ENCODE results near the gene KCTD16.

The KCTD16 gene

GRCh38 chr5:144210655-144211054 is 40.0 kb downstream of the KCTD16 start:
- no peaks in the 10 kb centered on the region for H3K27me3 ChIP-seq (ENCODE audit: insufficient read depth, low read depth, severe bottlenecking)
- no peak overlapping the region for H3K27ac ChIP-seq
- H3K9me3 ChIP-seq (ENCODE audit: severe bottlenecking): no peaks in the 10 kb centered on the region
- DNase-seq: no peak
- no peak for TF ChIP-seq CTCF (IDR thresholded peaks at IDR 0.05; ENCODE audit: low read depth, low read length)
- H3K36me3 ChIP-seq: no peaks in the 10 kb centered on the region
- H3K4me3 ChIP-seq (ENCODE audit: low read depth, low read length): no peak overlapping the region

GRCh38 chr5:144219869-144220268 is 49.2 kb downstream of the KCTD16 start:
- no peaks in the 10 kb centered on the region for H3K36me3 ChIP-seq
- TF ChIP-seq CTCF (IDR thresholded peaks at IDR 0.05; ENCODE audit: low read depth, low read length): no peak
- H3K27me3 ChIP-seq (ENCODE audit: insufficient read depth, low read depth, severe bottlenecking): no peaks in the 10 kb centered on the region
- H3K9me3 ChIP-seq (ENCODE audit: severe bottlenecking): no peaks in the 10 kb centered on the region
- DNase-seq: no peak
- no peak overlapping the region for H3K27ac ChIP-seq
- no peak overlapping the region for H3K4me3 ChIP-seq (ENCODE audit: low read depth, low read length)

- H3K9me3 ChIP-seq (ENCODE audit: severe bottlenecking): no peaks in the 10 kb centered on the region
- no peak overlapping the region for H3K4me3 ChIP-seq (ENCODE audit: low read depth, low read length)
- no peak for TF ChIP-seq CTCF (IDR thresholded peaks at IDR 0.05; ENCODE audit: low read depth, low read length)
- no peak for DNase-seq
- H3K27me3 ChIP-seq (ENCODE audit: insufficient read depth, low read depth, severe bottlenecking): no peaks in the 10 kb centered on the region
- no peak overlapping the region for H3K27ac ChIP-seq
- no peaks in the 10 kb centered on the region for H3K36me3 ChIP-seq
Measured at GRCh38 chr5:144227363-144227999, 56.8 kb downstream of the KCTD16 start.

- no peak for TF ChIP-seq CTCF (IDR thresholded peaks at IDR 0.05; ENCODE audit: low read depth, low read length)
Measured at GRCh38 chr5:144230806-144231205, 60.1 kb downstream of the KCTD16 start.

GRCh38 chr5:144232285-144232684 is 61.6 kb downstream of the KCTD16 start:
- Histone ChIP-seq H3K4me3 (ENCODE audit: low read depth, low read length) (no peak overlapping the region), H3K27me3 (ENCODE audit: insufficient read depth, low read depth, severe bottlenecking) (no peaks in the 10 kb centered on the region), H3K36me3 (no peaks in the 10 kb centered on the region), H3K27ac (no peak overlapping the region), H3K9me3 (ENCODE audit: severe bottlenecking) (no peaks in the 10 kb centered on the region)
- TF ChIP-seq CTCF (IDR thresholded peaks at IDR 0.05; ENCODE audit: low read depth, low read length): no peak
- DNase-seq: no peak

More at GRCh38 chr5:144230806-144231205, 60.1 kb downstream of the KCTD16 start:
- Histone ChIP-seq H3K27me3 (ENCODE audit: insufficient read depth, low read depth, severe bottlenecking) (no peaks in the 10 kb centered on the region), H3K27ac (no peak overlapping the region), H3K36me3 (no peaks in the 10 kb centered on the region), H3K4me3 (ENCODE audit: low read depth, low read length) (no peak overlapping the region), H3K9me3 (ENCODE audit: severe bottlenecking) (no peaks in the 10 kb centered on the region)
- DNase-seq: no peak

GRCh38 chr5:144236499-144236898 is 65.8 kb downstream of the KCTD16 start:
- no peak for TF ChIP-seq CTCF (IDR thresholded peaks at IDR 0.05; ENCODE audit: low read depth, low read length)
- no peak for DNase-seq
- Histone ChIP-seq H3K27me3 (ENCODE audit: insufficient read depth, low read depth, severe bottlenecking) (no peaks in the 10 kb centered on the region), H3K27ac (no peak overlapping the region), H3K9me3 (ENCODE audit: severe bottlenecking) (no peaks in the 10 kb centered on the region), H3K4me3 (ENCODE audit: low read depth, low read length) (no peak overlapping the region), H3K36me3 (no peaks in the 10 kb centered on the region)
